ENCODE data around the gene TESK2. TPM values are rescaled to one million over a fixed set of nuclear protein-coding genes. Genes with fewer than 3 reads are reported as not detected.

The TESK2 gene
- total and polyA plus RNA-seq, 4 donors = 3.8 to 8.1 (median 5.0) TPM

GRCh38 chr1:45383191-45383590, 107.8 kb downstream of the TESK2 start:
- WGBS, 2 donors = 74 to 77% methylated on average over 1 of the region's 1 CpG
- Histone ChIP-seq H3K9me3 (ENCODE audit: control insufficient read depth, low read length) (no peaks in the 10 kb centered on the region), H3K4me1 (ENCODE audit: control insufficient read depth in 1 of 2, insufficient read depth in 2 of 2, low read length in 2 of 2) (no peaks in the 10 kb centered on the region), H3K27ac (ENCODE audit: low read depth in 1 of 2, low read length in 2 of 2) (no peak overlapping the region), H3K4me3 (ENCODE audit: low read length in 2 of 2) (no peak overlapping the region), H3K36me3 (ENCODE audit: control insufficient read depth in 1 of 2, insufficient read depth in 2 of 2, low read length in 1 of 2) (no peaks in the 10 kb centered on the region), H3K27me3 (ENCODE audit: control insufficient read depth in 1 of 2, insufficient read depth in 2 of 2, low read length in 1 of 2) (no peaks in the 10 kb centered on the region)
- ATAC-seq (ENCODE audit: low FRiP score) (no peak), DNase-seq (no peak)
- intact Hi-C loops (cut with DNase I) = no loop called here

- WGBS, 2 donors = 83 to 93% methylated on average over 2 of the region's 2 CpGs
- Histone ChIP-seq H3K27ac (ENCODE audit: low read depth in 1 of 2, low read length in 2 of 2) (no peak overlapping the region), H3K27me3 (ENCODE audit: control insufficient read depth in 1 of 2, insufficient read depth in 2 of 2, low read length in 1 of 2) (no peaks in the 10 kb centered on the region), H3K4me3 (ENCODE audit: low read length in 2 of 2) (no peak overlapping the region), H3K4me1 (ENCODE audit: control insufficient read depth in 1 of 2, insufficient read depth in 2 of 2, low read length in 2 of 2) (peaks cover 0 to 3% of the 10 kb centered on the region in 2 donors), H3K9me3 (ENCODE audit: control insufficient read depth, low read length) (no peaks in the 10 kb centered on the region), H3K36me3 (ENCODE audit: control insufficient read depth in 1 of 2, insufficient read depth in 2 of 2, low read length in 1 of 2) (no peaks in the 10 kb centered on the region)
- intact Hi-C loops (cut with DNase I) = no loop called here
- DNase-seq = no peak
- no peak for ATAC-seq (ENCODE audit: low FRiP score)
Observed at GRCh38 chr1:45381243-45381642, 109.7 kb downstream of the TESK2 start.

- Histone ChIP-seq H3K27me3 (ENCODE audit: control insufficient read depth in 1 of 2, insufficient read depth in 2 of 2, low read length in 1 of 2) (no peaks in the 10 kb centered on the region), H3K36me3 (ENCODE audit: control insufficient read depth in 1 of 2, insufficient read depth in 2 of 2, low read length in 1 of 2) (no peaks in the 10 kb centered on the region), H3K4me1 (ENCODE audit: control insufficient read depth in 1 of 2, insufficient read depth in 2 of 2, low read length in 2 of 2) (peaks cover 0 to 3% of the 10 kb centered on the region in 2 donors), H3K27ac (ENCODE audit: low read depth in 1 of 2, low read length in 2 of 2) (no peak overlapping the region), H3K9me3 (ENCODE audit: control insufficient read depth, low read length) (no peaks in the 10 kb centered on the region), H3K4me3 (ENCODE audit: low read length in 2 of 2) (no peak overlapping the region)
- DNase-seq = no peak
- WGBS, 2 donors = 80 to 82% methylated on average over 1 of the region's 1 CpG
- intact Hi-C loops (cut with DNase I) = no loop called here
- ATAC-seq (ENCODE audit: low FRiP score) = no peak
Observed at GRCh38 chr1:45380730-45381129, 110.2 kb downstream of the TESK2 start.

GRCh38 chr1:45380125-45380524, 110.8 kb downstream of the TESK2 start:
- Histone ChIP-seq H3K36me3 (ENCODE audit: control insufficient read depth in 1 of 2, insufficient read depth in 2 of 2, low read length in 1 of 2) (no peaks in the 10 kb centered on the region), H3K27me3 (ENCODE audit: control insufficient read depth in 1 of 2, insufficient read depth in 2 of 2, low read length in 1 of 2) (no peaks in the 10 kb centered on the region), H3K4me1 (ENCODE audit: control insufficient read depth in 1 of 2, insufficient read depth in 2 of 2, low read length in 2 of 2) (peaks cover 0 to 3% of the 10 kb centered on the region in 2 donors), H3K9me3 (ENCODE audit: control insufficient read depth, low read length) (no peaks in the 10 kb centered on the region), H3K27ac (ENCODE audit: low read depth in 1 of 2, low read length in 2 of 2) (no peak overlapping the region), H3K4me3 (ENCODE audit: low read length in 2 of 2) (no peak overlapping the region)
- no peak for DNase-seq
- no peak for ATAC-seq (ENCODE audit: low FRiP score)
- WGBS, 2 donors = 90 to 92% methylated on average over 4 of the region's 4 CpGs
- intact Hi-C loops (cut with DNase I) = no loop called here

- no peak overlapping the region for H3K27ac ChIP-seq (ENCODE audit: low read depth in 1 of 2, low read length in 2 of 2)
- ATAC-seq (ENCODE audit: low FRiP score) = no peak
Observed at GRCh38 chr1:45379524-45379923, 111.4 kb downstream of the TESK2 start.

GRCh38 chr1:45378184-45378583, 112.8 kb downstream of the TESK2 start:
- Histone ChIP-seq H3K27me3 (ENCODE audit: control insufficient read depth in 1 of 2, insufficient read depth in 2 of 2, low read length in 1 of 2) (no peaks in the 10 kb centered on the region), H3K36me3 (ENCODE audit: control insufficient read depth in 1 of 2, insufficient read depth in 2 of 2, low read length in 1 of 2) (no peaks in the 10 kb centered on the region), H3K9me3 (ENCODE audit: control insufficient read depth, low read length) (no peaks in the 10 kb centered on the region), H3K4me1 (ENCODE audit: control insufficient read depth in 1 of 2, insufficient read depth in 2 of 2, low read length in 2 of 2) (peaks cover 0 to 3% of the 10 kb centered on the region in 2 donors), H3K27ac (ENCODE audit: low read depth in 1 of 2, low read length in 2 of 2) (no peak overlapping the region), H3K4me3 (ENCODE audit: low read length in 2 of 2) (no peak overlapping the region)
- intact Hi-C loops (cut with DNase I) = no loop called here
- ATAC-seq (ENCODE audit: low FRiP score) = no peak
- no peak for DNase-seq

More at GRCh38 chr1:45379524-45379923, 111.4 kb downstream of the TESK2 start:
- Histone ChIP-seq H3K4me1 (ENCODE audit: control insufficient read depth in 1 of 2, insufficient read depth in 2 of 2, low read length in 2 of 2) (peaks cover 0 to 3% of the 10 kb centered on the region in 2 donors), H3K9me3 (ENCODE audit: control insufficient read depth, low read length) (no peaks in the 10 kb centered on the region), H3K4me3 (ENCODE audit: low read length in 2 of 2) (no peak overlapping the region), H3K36me3 (ENCODE audit: control insufficient read depth in 1 of 2, insufficient read depth in 2 of 2, low read length in 1 of 2) (no peaks in the 10 kb centered on the region), H3K27me3 (ENCODE audit: control insufficient read depth in 1 of 2, insufficient read depth in 2 of 2, low read length in 1 of 2) (no peaks in the 10 kb centered on the region)
- 91 to 92% methylated on average over 6 of the region's 6 CpGs for WGBS, 2 donors
- no peak for DNase-seq
- intact Hi-C loops (cut with DNase I) = no loop called here

GRCh38 chr1:45375104-45376090, 115.6 kb downstream of the TESK2 start:
- intact Hi-C loops (cut with DNase I) = no loop called here
- peak overlapping the region in 1 of 2 donors; percentile 56 for H3K27ac ChIP-seq (ENCODE audit: low read depth in 1 of 2, low read length in 2 of 2)
- no peaks in the 10 kb centered on the region for H3K9me3 ChIP-seq (ENCODE audit: control insufficient read depth, low read length)
- ATAC-seq (ENCODE audit: low FRiP score) (no peak), DNase-seq (no peak)
- peaks cover 0 to 3% of the 10 kb centered on the region in 2 donors for H3K4me1 ChIP-seq (ENCODE audit: control insufficient read depth in 1 of 2, insufficient read depth in 2 of 2, low read length in 2 of 2)
- WGBS, 2 donors = 43% methylated on average over 3 of the region's 3 CpGs
- no peaks in the 10 kb centered on the region for H3K27me3 ChIP-seq (ENCODE audit: control insufficient read depth in 1 of 2, insufficient read depth in 2 of 2, low read length in 1 of 2)
- H3K36me3 ChIP-seq (ENCODE audit: control insufficient read depth in 1 of 2, insufficient read depth in 2 of 2, low read length in 1 of 2) = no peaks in the 10 kb centered on the region
- H3K4me3 ChIP-seq (ENCODE audit: low read length in 2 of 2) = no peak overlapping the region

- no peak for ATAC-seq (ENCODE audit: low FRiP score)
- Histone ChIP-seq H3K9me3 (ENCODE audit: control insufficient read depth, low read length) (no peaks in the 10 kb centered on the region), H3K27me3 (ENCODE audit: control insufficient read depth in 1 of 2, insufficient read depth in 2 of 2, low read length in 1 of 2) (no peaks in the 10 kb centered on the region), H3K4me1 (ENCODE audit: control insufficient read depth in 1 of 2, insufficient read depth in 2 of 2, low read length in 2 of 2) (peaks cover 0 to 3% of the 10 kb centered on the region in 2 donors), H3K27ac (ENCODE audit: low read depth in 1 of 2, low read length in 2 of 2) (no peak overlapping the region), H3K36me3 (ENCODE audit: control insufficient read depth in 1 of 2, insufficient read depth in 2 of 2, low read length in 1 of 2) (no peaks in the 10 kb centered on the region), H3K4me3 (ENCODE audit: low read length in 2 of 2) (no peak overlapping the region)
- intact Hi-C loops (cut with DNase I) = no loop called here
- DNase-seq = no peak
Observed at GRCh38 chr1:45373573-45373972, 117.4 kb downstream of the TESK2 start.

- Histone ChIP-seq H3K4me1 (ENCODE audit: control insufficient read depth in 1 of 2, insufficient read depth in 2 of 2, low read length in 2 of 2) (no peaks in the 10 kb centered on the region), H3K9me3 (ENCODE audit: control insufficient read depth, low read length) (no peaks in the 10 kb centered on the region), H3K27ac (ENCODE audit: low read depth in 1 of 2, low read length in 2 of 2) (no peak overlapping the region), H3K36me3 (ENCODE audit: control insufficient read depth in 1 of 2, insufficient read depth in 2 of 2, low read length in 1 of 2) (no peaks in the 10 kb centered on the region), H3K27me3 (ENCODE audit: control insufficient read depth in 1 of 2, insufficient read depth in 2 of 2, low read length in 1 of 2) (no peaks in the 10 kb centered on the region), H3K4me3 (ENCODE audit: low read length in 2 of 2) (no peak overlapping the region)
- DNase-seq = no peak
- intact Hi-C loops (cut with DNase I) = no loop called here
- ATAC-seq (ENCODE audit: low FRiP score) = no peak
Observed at GRCh38 chr1:45370575-45370974, 120.4 kb downstream of the TESK2 start.

Measured in aorta (tissue), 5 donors.